ENCODE results near the gene SOHLH1.

The SOHLH1 gene

GRCh38 chr9:135714242-135715055 is 15.2 kb upstream of the SOHLH1 start:
- DNase-seq (ENCODE audit: low read depth in 1 of 2, low spot score in 1 of 2): no peak
- H3K27ac ChIP-seq (replicated peaks): no peak overlapping the region
- TF ChIP-seq SPI1 (IDR thresholded peaks at IDR 0.05; ENCODE audit: borderline replicate concordance, low read depth) (no peak), REST (IDR thresholded peaks at IDR 0.05; ENCODE audit: insufficient replicate concordance, low read depth) (peak; percentile 92)
- H3K4me3 ChIP-seq (replicated peaks; ENCODE audit: insufficient read depth, low read length): no peak overlapping the region
- H3K27me3 ChIP-seq (ENCODE audit: insufficient read depth, poor library complexity, severe bottlenecking): peaks cover 12% of the 10 kb centered on the region

GRCh38 chr9:135712613-135713295 is 13.5 kb upstream of the SOHLH1 start:
- TF ChIP-seq REST (IDR thresholded peaks at IDR 0.05; ENCODE audit: insufficient replicate concordance, low read depth) (no peak), POLR2AphosphoS5 (IDR thresholded peaks at IDR 0.05; ENCODE audit: low read depth) (no peak), SPI1 (IDR thresholded peaks at IDR 0.05; ENCODE audit: borderline replicate concordance, low read depth) (no peak), GABPA (IDR thresholded peaks at IDR 0.05; ENCODE audit: low read depth) (no peak), CTCF (IDR thresholded peaks at IDR 0.05; ENCODE audit: insufficient read depth, low read length) (no peak)
- no peak overlapping the region for H3K4me3 ChIP-seq (replicated peaks; ENCODE audit: insufficient read depth, low read length)

GRCh38 chr9:135711881-135712280 is 12.6 kb upstream of the SOHLH1 start:
- no peak for TF ChIP-seq SPI1 (IDR thresholded peaks at IDR 0.05; ENCODE audit: borderline replicate concordance, low read depth)
- TF ChIP-seq CTCF (IDR thresholded peaks at IDR 0.05; ENCODE audit: insufficient read depth, low read length): no peak
- no peak for TF ChIP-seq GABPA (IDR thresholded peaks at IDR 0.05; ENCODE audit: low read depth)
- no peak for TF ChIP-seq REST (IDR thresholded peaks at IDR 0.05; ENCODE audit: insufficient replicate concordance, low read depth)
- TF ChIP-seq POLR2AphosphoS5 (IDR thresholded peaks at IDR 0.05; ENCODE audit: low read depth): no peak
- H3K27me3 ChIP-seq (ENCODE audit: insufficient read depth, poor library complexity, severe bottlenecking): peaks cover 12% of the 10 kb centered on the region
- H3K4me3 ChIP-seq (replicated peaks; ENCODE audit: insufficient read depth, low read length): no peak overlapping the region
- H3K27ac ChIP-seq (replicated peaks): no peak overlapping the region
- DNase-seq (ENCODE audit: low read depth in 1 of 2, low spot score in 1 of 2): no peak

More at GRCh38 chr9:135712613-135713295, 13.5 kb upstream of the SOHLH1 start:
- H3K27ac ChIP-seq (replicated peaks): no peak overlapping the region
- peaks cover 12% of the 10 kb centered on the region for H3K27me3 ChIP-seq (ENCODE audit: insufficient read depth, poor library complexity, severe bottlenecking)
- no peak for DNase-seq (ENCODE audit: low read depth in 1 of 2, low spot score in 1 of 2)
